ENCODE data around the gene TBL3.
A peak's percentile ranks its signal among the peaks of the same experiment; 100 is the strongest.

TBL3 gene

DNA sequence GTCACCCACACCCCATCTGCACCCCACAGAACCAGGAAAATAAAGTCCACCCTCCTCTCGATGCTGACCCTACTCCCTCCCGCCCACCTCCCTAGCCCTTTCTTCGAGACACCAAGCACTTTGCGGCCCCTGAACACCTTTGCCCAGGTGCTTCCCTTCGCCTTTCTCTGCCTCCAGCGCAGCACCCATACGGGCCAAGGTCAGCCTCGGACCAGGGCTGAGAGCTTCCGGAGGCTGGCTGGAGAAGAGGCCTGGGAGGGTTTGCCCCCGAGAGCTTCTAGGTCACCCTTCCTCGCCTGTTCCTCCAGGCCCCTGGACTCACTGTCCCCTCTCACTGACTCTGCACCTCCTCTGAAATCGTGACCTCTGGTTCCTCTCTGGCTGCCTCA is 52.2 kb downstream of the TBL3 start:
- peak overlapping the region; percentile 74; the same call in 1 of the 2 replicates for H3K27ac ChIP-seq
- TF ChIP-seq, protein P1, sequence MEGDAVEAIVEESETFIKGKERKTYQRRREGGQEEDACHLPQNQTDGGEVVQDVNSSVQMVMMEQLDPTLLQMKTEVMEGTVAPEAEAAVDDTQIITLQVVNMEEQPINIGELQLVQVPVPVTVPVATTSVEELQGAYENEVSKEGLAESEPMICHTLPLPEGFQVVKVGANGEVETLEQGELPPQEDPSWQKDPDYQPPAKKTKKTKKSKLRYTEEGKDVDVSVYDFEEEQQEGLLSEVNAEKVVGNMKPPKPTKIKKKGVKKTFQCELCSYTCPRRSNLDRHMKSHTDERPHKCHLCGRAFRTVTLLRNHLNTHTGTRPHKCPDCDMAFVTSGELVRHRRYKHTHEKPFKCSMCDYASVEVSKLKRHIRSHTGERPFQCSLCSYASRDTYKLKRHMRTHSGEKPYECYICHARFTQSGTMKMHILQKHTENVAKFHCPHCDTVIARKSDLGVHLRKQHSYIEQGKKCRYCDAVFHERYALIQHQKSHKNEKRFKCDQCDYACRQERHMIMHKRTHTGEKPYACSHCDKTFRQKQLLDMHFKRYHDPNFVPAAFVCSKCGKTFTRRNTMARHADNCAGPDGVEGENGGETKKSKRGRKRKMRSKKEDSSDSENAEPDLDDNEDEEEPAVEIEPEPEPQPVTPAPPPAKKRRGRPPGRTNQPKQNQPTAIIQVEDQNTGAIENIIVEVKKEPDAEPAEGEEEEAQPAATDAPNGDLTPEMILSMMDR (conservative IDR thresholded peaks at IDR 0.05), result no peak
- TF ChIP-seq ZFX (IDR thresholded peaks at IDR 0.05), result no peak

DNA sequence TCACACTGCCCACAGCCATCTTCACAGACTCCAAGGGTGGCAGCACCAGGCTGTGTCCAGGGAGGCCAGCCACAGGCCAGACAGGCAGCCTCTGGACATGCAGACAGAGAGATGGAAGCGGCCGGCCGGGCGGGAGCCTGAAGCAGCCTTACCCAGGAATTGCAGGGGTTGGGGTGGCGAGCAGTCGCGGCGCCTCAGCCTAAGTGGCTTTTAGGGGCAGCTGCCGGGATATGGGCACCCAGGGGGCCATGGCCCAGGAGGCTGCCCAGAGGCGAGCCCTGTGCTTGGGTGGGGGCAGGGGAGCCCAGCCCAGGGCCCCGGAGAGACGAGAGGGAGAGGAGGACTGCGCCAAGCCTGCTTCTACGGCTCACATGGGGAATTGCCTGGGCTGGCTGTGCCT is 53.4 kb downstream of the TBL3 start:
- TF ChIP-seq, protein P1 (conservative IDR thresholded peaks at IDR 0.05), result no peak
- no peak for TF ChIP-seq ZFX (IDR thresholded peaks at IDR 0.05)
- peak overlapping the region; percentile 97; the same call in 1 of the 2 replicates for H3K27ac ChIP-seq

DNA sequence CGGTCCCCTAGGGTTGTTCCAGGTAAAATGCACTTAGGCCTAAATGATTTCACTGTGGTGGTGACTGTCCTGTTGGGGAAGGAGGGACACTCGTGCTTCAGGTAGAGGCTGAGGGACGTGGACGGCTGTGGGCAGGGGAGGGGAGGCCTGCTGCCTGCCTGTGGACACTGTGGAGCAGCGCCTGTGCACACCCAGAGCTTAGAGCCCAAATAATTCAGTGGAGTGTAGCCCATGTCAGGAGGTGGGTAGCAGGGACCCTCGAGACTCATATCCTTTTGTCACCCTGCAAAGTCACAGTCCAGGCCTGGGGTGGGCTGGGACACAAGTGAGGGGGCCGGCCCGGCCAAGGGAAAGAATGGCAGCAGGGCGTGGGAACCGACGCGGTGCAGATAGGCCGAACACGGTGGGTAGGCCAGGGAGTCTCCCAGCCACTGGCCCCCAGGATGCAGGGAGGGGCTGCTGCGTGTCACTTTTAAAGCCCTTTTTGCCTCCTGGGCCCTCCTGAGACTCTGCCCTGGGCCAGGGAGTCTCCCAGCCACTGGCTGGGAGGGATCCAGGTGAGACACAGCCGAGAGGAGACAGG is 54.1 kb downstream of the TBL3 start:
- peak overlapping the region; percentile 97 for H3K27ac ChIP-seq
- TF ChIP-seq, protein P1 (conservative IDR thresholded peaks at IDR 0.05), result no peak
- TF ChIP-seq ZFX (IDR thresholded peaks at IDR 0.05), result no peak

DNA sequence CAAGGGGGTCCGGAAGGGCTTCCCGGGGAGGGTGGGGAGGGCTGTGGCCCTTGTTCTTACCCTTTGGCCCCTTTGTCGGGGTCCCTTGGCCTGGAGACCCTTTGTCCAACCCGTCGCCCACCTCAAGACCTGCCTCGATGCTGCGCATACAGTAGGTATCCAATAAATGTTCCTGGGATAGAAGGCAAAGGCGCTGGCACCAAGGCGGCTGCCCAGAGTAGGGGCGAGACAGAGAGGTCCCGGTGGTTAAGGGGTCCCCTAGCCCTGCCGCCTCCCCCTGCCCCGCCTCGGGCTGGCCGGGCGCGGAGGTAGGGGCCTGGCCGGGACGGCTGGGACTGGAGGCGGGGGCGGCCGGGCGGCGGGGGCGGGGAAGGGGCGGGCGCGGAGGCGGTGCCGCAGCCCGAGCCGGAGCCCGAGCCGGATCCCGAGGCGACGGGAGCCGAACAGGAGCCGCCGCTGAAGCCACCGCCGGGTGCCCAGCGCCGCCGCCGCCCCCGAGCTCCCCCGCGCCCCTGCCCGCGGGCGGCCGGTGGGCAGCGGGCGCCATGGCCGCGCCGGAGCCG is 54.7 kb downstream of the TBL3 start, which contains the start of gene NHERF2:
Gene NHERF2 (plus strand): TSS at position 442 of the 563 bp plus-strand sequence. CDS start 104 bp downstream, at position 546.
- TF ChIP-seq, protein P1 (conservative IDR thresholded peaks at IDR 0.05), result no peak
- no peak for TF ChIP-seq ZFX (IDR thresholded peaks at IDR 0.05)
- H3K27ac ChIP-seq, result peak within 1 kb of the TSS; percentile 97

DNA sequence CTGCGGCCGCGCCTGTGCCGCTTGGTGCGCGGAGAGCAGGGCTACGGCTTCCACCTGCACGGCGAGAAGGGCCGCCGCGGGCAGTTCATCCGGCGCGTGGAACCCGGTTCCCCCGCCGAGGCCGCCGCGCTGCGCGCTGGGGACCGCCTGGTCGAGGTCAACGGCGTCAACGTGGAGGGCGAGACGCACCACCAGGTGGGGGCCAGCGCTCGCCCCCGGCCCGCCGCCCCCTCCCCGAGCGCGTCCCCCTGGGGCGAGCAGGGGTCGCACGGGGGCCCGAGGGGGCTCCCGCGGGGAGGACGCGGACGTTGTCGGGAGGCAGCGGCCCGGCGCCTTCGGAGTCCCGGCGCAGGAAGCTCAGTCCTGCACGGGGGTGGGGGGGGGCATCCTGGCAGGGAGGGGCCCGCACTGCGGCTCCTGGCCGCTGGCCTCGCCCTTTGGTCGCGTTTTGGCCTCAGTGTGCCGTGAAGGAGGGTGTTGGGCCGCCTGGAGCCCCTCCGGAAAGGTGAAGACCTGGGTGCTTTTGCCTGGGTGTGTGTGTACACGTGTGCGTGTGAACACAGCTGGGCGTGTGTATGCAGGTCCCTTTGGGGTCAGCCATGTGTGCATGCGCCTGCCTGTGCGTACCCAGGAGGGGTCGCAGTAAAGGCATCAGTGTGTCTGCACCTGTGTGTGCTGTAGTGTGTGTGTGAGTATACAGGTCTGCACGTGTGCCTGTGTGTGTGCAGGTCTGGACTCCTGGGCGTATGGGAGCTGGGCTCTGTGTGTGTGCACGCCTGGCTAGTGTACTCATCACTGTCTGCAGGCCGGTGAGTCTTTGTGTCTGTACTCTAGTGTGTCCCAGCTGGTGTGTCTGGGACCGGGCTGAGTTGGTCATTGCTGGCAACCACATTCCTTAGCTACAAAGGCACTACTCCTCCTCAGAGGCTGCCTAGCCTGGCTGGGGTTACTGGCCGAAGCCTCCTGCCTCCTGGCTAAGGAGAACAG is 55.5 kb downstream of the TBL3 start:
- H3K27ac ChIP-seq, result peak overlapping the region; percentile 97
- TF ChIP-seq, protein P1 (conservative IDR thresholded peaks at IDR 0.05), result no peak; the same call in 1 of the 2 replicates
- no peak for TF ChIP-seq ZFX (IDR thresholded peaks at IDR 0.05)

DNA sequence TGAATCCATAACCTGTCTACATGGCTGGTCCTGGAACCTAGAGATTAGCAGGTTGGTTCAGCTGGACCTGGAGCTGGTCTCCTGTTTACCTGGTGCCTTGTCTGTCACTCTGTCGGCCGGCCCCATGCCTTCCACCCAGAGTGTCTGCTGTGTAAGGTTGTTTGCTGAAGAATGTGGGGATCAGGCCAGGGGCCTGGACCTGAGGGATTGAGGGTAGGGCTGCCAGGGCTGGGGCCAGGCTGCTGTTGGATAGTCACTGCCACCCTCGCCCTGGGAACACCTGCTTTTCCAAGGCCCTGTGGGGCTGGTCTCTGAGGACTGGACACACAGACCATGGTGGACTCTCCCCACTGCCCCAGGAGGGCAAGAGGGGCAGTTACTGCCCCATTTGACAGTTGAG is 56.3 kb downstream of the TBL3 start:
- peak overlapping the region; percentile 97 for H3K27ac ChIP-seq
- TF ChIP-seq, protein P1 (conservative IDR thresholded peaks at IDR 0.05), result no peak
- TF ChIP-seq ZFX (IDR thresholded peaks at IDR 0.05), result no peak

Measured in C4-2B (cell line).